Heart right ventricle (tissue), 16 donors: ENCODE measurements around the gene NELFB. TPM values are rescaled to one million over a fixed set of nuclear protein-coding genes. Genes with fewer than 3 reads are reported as not detected.

Source experiments
- ATAC-seq, 8 donors: fragments of 200-7000 bp; cut with Tn5 transposase; one replicate each; pipeline ENCODE4 v1.9.1; 2020; ENCODE audit warnings: mild to moderate bottlenecking in 8 of 8, moderate library complexity in 8 of 8, moderate number of reproducible peaks in 1 of 8
- DNase-seq, 2 donors: peaks; one replicate each; pipeline ENCODE4 v3.0.0-alpha.2; 2020
- H3K27ac ChIP-seq, 10 donors: fragments of 200-600 bp; sonication (generic) in 2 of 10; one replicate each; pipeline versions ENCODE4 v1.5.0 to v1.8.0; 2020 to 2022; ENCODE audit warnings: mild to moderate bottlenecking in 3 of 10
- H3K27me3 ChIP-seq, 7 donors: fragments of 200-600 bp; one replicate each; pipeline ENCODE4 v1.8.0; 2021 to 2022; ENCODE audit warnings: mild to moderate bottlenecking in 2 of 7
- H3K36me3 ChIP-seq, 9 donors: fragments of 200-600 bp; sonication (generic) in 1 of 9; one replicate each; pipeline versions ENCODE4 v1.5.0 to v1.8.0; 2020 to 2022; ENCODE audit warnings: mild to moderate bottlenecking in 2 of 9
- H3K4me1 ChIP-seq, 9 donors: fragments of 200-600 bp; sonication (generic) in 1 of 9; one replicate each; pipeline versions ENCODE4 v1.5.0 to v1.8.0; 2020 to 2022; ENCODE audit warnings: mild to moderate bottlenecking in 4 of 9
- H3K4me3 ChIP-seq, 10 donors: fragments of 200-600 bp; sonication (generic) in 2 of 10; one replicate each; pipeline versions ENCODE4 v1.5.0 to v1.8.0; 2020 to 2022; ENCODE audit warnings: mild to moderate bottlenecking in 7 of 10, moderate library complexity in 2 of 10
- H3K9me3 ChIP-seq, 11 donors: fragments of 200-600 bp in 10 of 11; sonication (generic) in 2 of 11; one replicate each; pipeline versions ENCODE4 v1.5.0 to v1.8.0; 2013 to 2022; ENCODE audit warnings: mild to moderate bottlenecking in 2 of 11, control low read depth in 1 of 11, moderate library complexity in 1 of 11
- WGBS, 2 donors: extraction: QIAGEN DNeasy Blood & Tissue Kit; methylation state at CpG; one replicate each; pipeline ENCODE4 v1.1.7; 2013; ENCODE audit warnings: inconsistent platforms in 1 of 2; 5-methylcytosine and 5-hydroxymethylcytosine counted together
- intact Hi-C, 10 donors: fragments of 100-400 bp; cut with DNase I; formaldehyde crosslinking; loops; one replicate each; pipeline versions ENCODE4 v1.11.1 to v1.14.2; 2022
- polyA plus RNA-seq, 2 donors: library from polyadenylated mRNA; stranded (reverse); fragments of 200-250 nt; gene quantifications; one replicate each; pipeline ENCODE4 v1.2.3, GENCODE V29; 2013
- total RNA-seq, 10 donors: library from RNA; stranded (reverse); fragmentation: NEBNext Ultra II Directional in 3 of 10; extraction: Animal tissue kit (Norgen Biotek cat#: 25700) in 3 of 10; gene quantifications; one replicate each; pipeline versions ENCODE4 v1.2.1 to v1.2.4, GENCODE V29; 2021 to 2023
- TF ChIP-seq, protein P1 (sequence below), 9 donors: fragments of 200-600 bp; sonication (generic) in 2 of 9; IDR thresholded peaks; one replicate each; pipeline versions ENCODE4 v1.5.0 to v1.8.0; 2021 to 2022; ENCODE audit warnings: antibody characterized with exemption in 9 of 9, mild to moderate bottlenecking in 5 of 9, moderate library complexity in 1 of 9
- donor health status: Arrhythmogenic right ventricular cardiomyopathy.
- donor health status: ischemic (EF 13 %, LVEDD 7.1; RV severe dilation, severe dysfunction).
- donor health status: healthy with polysubstance abuse.
- donor health status: DM: no; HTN: yes; CAD: no.
- donor health status: DM: no; HTN: no; CAD: no.
- donor health status: ischemic (EF 25% LVEDD 6.9; RV normal size, moderate dysfunction).
- donor health status: ischemic (EF 25% LVEDD 5.7; RV mildly dilated, moderate dysfunction).
- donor health status: healthy.
- donor health status: DM: yes; HTN: yes; CAD: no.
- donor health status: Ischemic cardiomyopathy.
- donor health status: ischemic (EF 35%, LVEDD 5.7; RV mildly dilated, moderate dysfunction).
- donor health status: nonischemic (EF 11% LVEDD 7.7; RV severe dilation, severe dysfunction).
- donor health status: DM: yes; HTN: yes; CAD: no.
- donor health status: PGD.
- donor health status: ischemic (EF 29% LVEDD 5.4; RV normal size, mild dysfunction).
- donor health status: nonischemic (EF 23%, LVEDD 6.1; RV moderate dilation, normal function).

The NELFB gene
- total and polyA plus RNA-seq, 12 donors: 31.5 to 52.9 (median 39.2) TPM

DNA sequence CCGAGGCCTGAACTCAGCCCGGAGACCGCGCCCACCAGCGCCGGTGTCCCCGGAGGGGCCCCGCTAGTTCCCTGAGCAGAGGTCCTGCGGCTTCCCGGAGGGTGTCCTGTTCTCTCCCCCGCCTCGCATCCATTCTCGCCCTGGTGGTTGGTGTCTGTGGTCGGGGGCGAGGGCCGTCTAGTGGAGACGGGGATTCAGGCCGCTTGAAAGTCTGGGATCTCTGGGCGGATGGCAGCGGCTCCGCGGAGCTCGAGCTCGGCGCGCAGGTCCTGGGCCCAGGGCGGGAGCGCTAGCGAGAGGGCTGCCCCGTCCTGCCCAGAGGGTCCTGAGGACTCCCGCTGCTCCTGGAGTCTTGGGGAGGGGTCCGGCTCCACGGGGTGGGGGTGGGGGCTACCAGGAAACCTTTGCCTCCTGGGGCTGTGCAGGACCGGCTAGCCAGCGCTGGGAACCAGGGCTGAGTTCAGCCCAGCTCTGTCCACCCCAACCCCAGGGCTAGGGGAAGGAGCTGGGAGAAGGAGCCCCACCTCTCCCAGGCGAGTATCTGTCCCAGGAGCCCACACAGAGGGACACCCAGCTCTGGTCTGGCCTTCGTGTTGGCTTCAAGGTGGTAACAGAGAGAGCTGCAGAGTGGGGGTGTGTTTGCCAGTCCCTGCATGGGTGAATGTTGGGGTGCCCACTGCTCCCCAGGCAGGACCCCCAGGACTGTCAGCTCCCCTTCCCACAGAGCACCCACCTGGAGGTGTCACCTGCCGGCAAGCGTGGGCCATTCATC lies 26.4 kb downstream of the NELFB start:
- Histone ChIP-seq H3K4me1 (peaks cover 13 to 61% (median 31%) of the 10 kb centered on the region in 9 donors), H3K27me3 (no peaks in the 10 kb centered on the region), H3K9me3 (peaks cover 0 to 4% (median 0%) of the 10 kb centered on the region in 11 donors), H3K27ac (no peak overlapping the region), H3K36me3 (peaks cover 0 to 50% (median 3%) of the 10 kb centered on the region in 9 donors), H3K4me3 (peak overlapping the region in 2 of 10 donors; percentile 8 to 10)
- WGBS, 2 donors: 63 to 71% methylated on average over 33 to 39 of the region's 39 CpGs
- TF ChIP-seq, protein P1, sequence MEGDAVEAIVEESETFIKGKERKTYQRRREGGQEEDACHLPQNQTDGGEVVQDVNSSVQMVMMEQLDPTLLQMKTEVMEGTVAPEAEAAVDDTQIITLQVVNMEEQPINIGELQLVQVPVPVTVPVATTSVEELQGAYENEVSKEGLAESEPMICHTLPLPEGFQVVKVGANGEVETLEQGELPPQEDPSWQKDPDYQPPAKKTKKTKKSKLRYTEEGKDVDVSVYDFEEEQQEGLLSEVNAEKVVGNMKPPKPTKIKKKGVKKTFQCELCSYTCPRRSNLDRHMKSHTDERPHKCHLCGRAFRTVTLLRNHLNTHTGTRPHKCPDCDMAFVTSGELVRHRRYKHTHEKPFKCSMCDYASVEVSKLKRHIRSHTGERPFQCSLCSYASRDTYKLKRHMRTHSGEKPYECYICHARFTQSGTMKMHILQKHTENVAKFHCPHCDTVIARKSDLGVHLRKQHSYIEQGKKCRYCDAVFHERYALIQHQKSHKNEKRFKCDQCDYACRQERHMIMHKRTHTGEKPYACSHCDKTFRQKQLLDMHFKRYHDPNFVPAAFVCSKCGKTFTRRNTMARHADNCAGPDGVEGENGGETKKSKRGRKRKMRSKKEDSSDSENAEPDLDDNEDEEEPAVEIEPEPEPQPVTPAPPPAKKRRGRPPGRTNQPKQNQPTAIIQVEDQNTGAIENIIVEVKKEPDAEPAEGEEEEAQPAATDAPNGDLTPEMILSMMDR (IDR thresholded peaks at IDR 0.05): no peak
- intact Hi-C loops: no loop called here
- no peak for DNase-seq
- no peak for ATAC-seq

DNA sequence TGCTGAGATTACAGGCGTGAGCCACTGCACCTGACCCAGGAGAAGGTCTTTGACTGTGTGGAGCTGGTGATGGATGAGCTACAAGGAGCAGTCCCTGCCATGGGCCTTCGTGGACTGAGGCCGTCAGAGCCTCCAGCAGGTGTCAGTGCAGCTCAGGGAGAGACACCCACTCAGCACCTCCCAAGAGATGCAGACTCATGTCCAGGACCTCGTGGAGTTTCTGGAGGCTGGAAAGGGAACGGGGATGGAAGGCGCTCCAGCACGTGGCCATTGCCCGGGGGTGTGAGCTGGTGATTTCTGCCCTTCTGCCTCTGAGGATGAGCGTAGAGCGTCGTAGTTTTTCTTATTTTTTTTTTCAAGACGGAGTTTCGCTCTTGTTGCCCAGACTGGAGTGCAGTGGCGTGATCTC lies 31.9 kb downstream of the NELFB start:
- DNase-seq (peak; percentile 53 to 59), ATAC-seq (peak; percentile 82 to 94 (median 90))
- 45 to 55% methylated on average over 14 of the region's 14 CpGs for WGBS, 2 donors
- peaks cover 0 to 20% (median 0%) of the 10 kb centered on the region in 9 donors for H3K36me3 ChIP-seq
- TF ChIP-seq, protein P1 (IDR thresholded peaks at IDR 0.05): peak in 8 of 9 donors; percentile 26 to 67 (median 54)
- H3K27me3 ChIP-seq: no peaks in the 10 kb centered on the region
- no peak overlapping the region for H3K4me3 ChIP-seq
- H3K9me3 ChIP-seq: peaks cover 0 to 4% (median 0%) of the 10 kb centered on the region in 11 donors
- peaks cover 0 to 13% (median 0%) of the 10 kb centered on the region in 9 donors for H3K4me1 ChIP-seq
- H3K27ac ChIP-seq: no peak overlapping the region
- intact Hi-C loops: no loop called here

DNA sequence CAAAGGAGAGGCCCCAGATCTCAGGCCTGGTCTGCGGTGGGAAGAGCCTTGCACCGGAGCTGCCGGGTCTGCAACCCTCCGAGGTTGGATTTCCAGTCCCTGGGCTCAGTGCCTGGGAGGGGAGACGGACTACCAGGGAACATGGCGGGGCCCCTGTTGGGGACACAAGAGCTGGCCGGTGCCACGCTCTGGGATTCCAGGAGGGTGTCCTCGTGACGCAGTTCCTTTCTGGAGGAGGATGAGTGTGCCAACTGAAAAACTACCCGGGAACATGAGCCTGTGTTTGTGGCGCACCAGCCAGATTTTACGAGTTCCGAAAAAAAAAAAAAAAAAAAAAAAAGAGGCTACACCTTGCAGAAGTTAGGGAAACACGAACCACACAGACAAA lies 38.0 kb downstream of the NELFB start:
- TF ChIP-seq, protein P1 (IDR thresholded peaks at IDR 0.05): no peak
- WGBS, 2 donors: 82 to 86% methylated on average over 15 of the region's 15 CpGs
- Histone ChIP-seq H3K4me3 (no peak overlapping the region), H3K27me3 (peaks cover 0 to 43% (median 14%) of the 10 kb centered on the region in 7 donors), H3K9me3 (peaks cover 0 to 4% (median 0%) of the 10 kb centered on the region in 11 donors), H3K4me1 (peaks cover 2 to 36% (median 29%) of the 10 kb centered on the region in 9 donors), H3K36me3 (no peaks in the 10 kb centered on the region), H3K27ac (no peak overlapping the region)
- ATAC-seq: no peak
- DNase-seq: no peak
- intact Hi-C loops: loop anchor here in 8 of 10 donors (5.0 to 10.0 kb wide), 5 partner anchors 114 to 234 kb away; partner anchors contain the start of gene ENTPD8 (in 1 of the 8)

DNA sequence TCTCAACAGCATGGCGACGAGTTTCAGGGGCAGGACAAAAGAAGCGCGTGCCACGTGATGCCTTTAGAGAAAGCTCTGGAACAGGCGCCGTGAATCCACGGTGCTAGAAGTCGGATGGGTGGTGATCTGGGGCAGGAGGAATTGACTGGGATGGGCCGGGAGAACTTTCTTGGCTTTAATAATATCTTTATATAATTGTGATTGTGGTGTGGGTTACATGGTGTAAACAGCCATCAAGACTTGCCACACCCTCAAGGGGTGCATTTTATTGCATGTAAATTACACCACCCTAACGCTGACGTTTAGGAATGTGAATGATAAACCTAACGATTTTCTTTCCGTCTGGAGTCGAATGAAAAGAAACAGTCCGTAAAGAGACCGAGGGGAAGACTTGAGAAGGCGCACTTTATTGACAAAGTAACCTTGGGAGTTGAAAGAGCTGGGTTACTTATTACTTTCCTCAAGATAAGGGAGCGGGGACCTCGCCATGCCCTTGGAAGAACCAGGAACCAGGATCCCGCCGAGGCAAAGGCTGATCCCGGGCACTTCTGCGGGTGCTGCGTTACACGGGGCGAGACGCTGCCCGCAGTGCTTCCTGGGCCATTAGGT lies 38.5 kb downstream of the NELFB start:
- peaks cover 0 to 2% (median 0%) of the 10 kb centered on the region in 9 donors for H3K36me3 ChIP-seq
- H3K9me3 ChIP-seq: peaks cover 0 to 4% (median 0%) of the 10 kb centered on the region in 11 donors
- no peak overlapping the region for H3K4me3 ChIP-seq
- H3K27me3 ChIP-seq: peaks cover 0 to 48% (median 16%) of the 10 kb centered on the region in 7 donors
- H3K27ac ChIP-seq: no peak overlapping the region
- 71 to 74% methylated on average over 29 of the region's 29 CpGs for WGBS, 2 donors
- peaks cover 5 to 40% (median 34%) of the 10 kb centered on the region in 9 donors for H3K4me1 ChIP-seq
- ATAC-seq (no peak), DNase-seq (no peak)
- intact Hi-C loops: loop anchor here in 9 of 10 donors (2.0 to 10.0 kb wide), 7 partner anchors 113 to 234 kb away; partner anchors contain the start of gene ENTPD8 (in 1 of the 9)
- TF ChIP-seq, protein P1 (IDR thresholded peaks at IDR 0.05): no peak
